HEK293T (cell line): ENCODE data around the gene ACVR1C.

Experiments used
- ARNT ChIP-seq: fragments of 450-650 bp; IDR thresholded peaks from 2 replicates; pipeline ENCODE4 v1.6.1; 2017; ENCODE audit warnings: mild to moderate bottlenecking
- BHLHE40 ChIP-seq: fragments of 450-650 bp; IDR thresholded peaks from 2 replicates; pipeline ENCODE4 v1.6.1; 2016; ENCODE audit warnings: mild to moderate bottlenecking, moderate library complexity, borderline replicate concordance
- FOXA1 ChIP-seq: fragments of 450-650 bp; IDR thresholded peaks from 2 replicates; pipeline ENCODE4 v1.6.1; 2016; ENCODE audit warnings: mild to moderate bottlenecking
- HDGF ChIP-seq: fragments of 450-650 bp; IDR thresholded peaks from 2 replicates; pipeline ENCODE4 v1.6.1; 2017; ENCODE audit warnings: antibody characterized with exemption, borderline replicate concordance
- SUZ12 ChIP-seq: fragments of 450-650 bp; IDR thresholded peaks from 2 replicates; pipeline ENCODE4 v1.6.1; 2016; ENCODE audit warnings: mild to moderate bottlenecking

GRCh38 chr2:157506586-157506985 lies 122.1 kb downstream of the ACVR1C start:
- TF ChIP-seq FOXA1 (no peak), ARNT (no peak), HDGF (no peak), BHLHE40 (no peak), SUZ12 (no peak)
